Measurements from ENCODE around the gene EXO1.

Gene EXO1

GRCh38 chr1:241869022-241869421, 21.0 kb downstream of the EXO1 start:
- TF ChIP-seq CTCF (IDR thresholded peaks at IDR 0.05; ENCODE audit: extremely low read depth, insufficient read depth, missing control alignments): no peak
- DNase-seq (ENCODE audit: low spot score): no peak
- in situ Hi-C loops (cut with MboI; ENCODE audit: low pct_unique_long_range_greater_than_20kb, low sequenced_read_pairs, unreplicated experiment): no loop called here

GRCh38 chr1:241870336-241870735, 22.3 kb downstream of the EXO1 start:
- TF ChIP-seq CTCF (IDR thresholded peaks at IDR 0.05; ENCODE audit: extremely low read depth, insufficient read depth, missing control alignments): no peak
- in situ Hi-C loops (cut with MboI; ENCODE audit: low pct_unique_long_range_greater_than_20kb, low sequenced_read_pairs, unreplicated experiment): no loop called here
- DNase-seq (ENCODE audit: low spot score): no peak

GRCh38 chr1:241870746-241871430, 22.9 kb downstream of the EXO1 start:
- in situ Hi-C loops (cut with MboI; ENCODE audit: low pct_unique_long_range_greater_than_20kb, low sequenced_read_pairs, unreplicated experiment): no loop called here
- no peak for DNase-seq (ENCODE audit: low spot score)
- no peak for TF ChIP-seq CTCF (IDR thresholded peaks at IDR 0.05; ENCODE audit: extremely low read depth, insufficient read depth, missing control alignments)

- TF ChIP-seq CTCF (IDR thresholded peaks at IDR 0.05; ENCODE audit: extremely low read depth, insufficient read depth, missing control alignments): no peak
- DNase-seq (ENCODE audit: low spot score): no peak
- in situ Hi-C loops (cut with MboI; ENCODE audit: low pct_unique_long_range_greater_than_20kb, low sequenced_read_pairs, unreplicated experiment): no loop called here
Observed at GRCh38 chr1:241881440-241881839, 33.4 kb downstream of the EXO1 start.

- no peak for DNase-seq (ENCODE audit: low spot score)
- no peak for TF ChIP-seq CTCF (IDR thresholded peaks at IDR 0.05; ENCODE audit: extremely low read depth, insufficient read depth, missing control alignments)
- in situ Hi-C loops (cut with MboI; ENCODE audit: low pct_unique_long_range_greater_than_20kb, low sequenced_read_pairs, unreplicated experiment): no loop called here
Observed at GRCh38 chr1:241883159-241883558, 35.2 kb downstream of the EXO1 start.

- no peak for TF ChIP-seq CTCF (IDR thresholded peaks at IDR 0.05; ENCODE audit: extremely low read depth, insufficient read depth, missing control alignments)
- no peak for DNase-seq (ENCODE audit: low spot score)
- in situ Hi-C loops (cut with MboI; ENCODE audit: low pct_unique_long_range_greater_than_20kb, low sequenced_read_pairs, unreplicated experiment): no loop called here
Observed at GRCh38 chr1:241888232-241888631, 40.2 kb downstream of the EXO1 start.
